HG03378 (cell line): ENCODE measurements around the gene MRPL4.
A peak's percentile ranks its signal among the peaks of the same experiment; 100 is the strongest.

Experiments
- ATAC-seq: cut with Tn5 transposase; IDR thresholded peaks from one replicate; pipeline ENCODE4 v1.9.1; 2021; ENCODE audit warnings: mild to moderate bottlenecking, moderate library complexity; ENCODE audit not compliant: unreplicated experiment

MRPL4 gene

DNA sequence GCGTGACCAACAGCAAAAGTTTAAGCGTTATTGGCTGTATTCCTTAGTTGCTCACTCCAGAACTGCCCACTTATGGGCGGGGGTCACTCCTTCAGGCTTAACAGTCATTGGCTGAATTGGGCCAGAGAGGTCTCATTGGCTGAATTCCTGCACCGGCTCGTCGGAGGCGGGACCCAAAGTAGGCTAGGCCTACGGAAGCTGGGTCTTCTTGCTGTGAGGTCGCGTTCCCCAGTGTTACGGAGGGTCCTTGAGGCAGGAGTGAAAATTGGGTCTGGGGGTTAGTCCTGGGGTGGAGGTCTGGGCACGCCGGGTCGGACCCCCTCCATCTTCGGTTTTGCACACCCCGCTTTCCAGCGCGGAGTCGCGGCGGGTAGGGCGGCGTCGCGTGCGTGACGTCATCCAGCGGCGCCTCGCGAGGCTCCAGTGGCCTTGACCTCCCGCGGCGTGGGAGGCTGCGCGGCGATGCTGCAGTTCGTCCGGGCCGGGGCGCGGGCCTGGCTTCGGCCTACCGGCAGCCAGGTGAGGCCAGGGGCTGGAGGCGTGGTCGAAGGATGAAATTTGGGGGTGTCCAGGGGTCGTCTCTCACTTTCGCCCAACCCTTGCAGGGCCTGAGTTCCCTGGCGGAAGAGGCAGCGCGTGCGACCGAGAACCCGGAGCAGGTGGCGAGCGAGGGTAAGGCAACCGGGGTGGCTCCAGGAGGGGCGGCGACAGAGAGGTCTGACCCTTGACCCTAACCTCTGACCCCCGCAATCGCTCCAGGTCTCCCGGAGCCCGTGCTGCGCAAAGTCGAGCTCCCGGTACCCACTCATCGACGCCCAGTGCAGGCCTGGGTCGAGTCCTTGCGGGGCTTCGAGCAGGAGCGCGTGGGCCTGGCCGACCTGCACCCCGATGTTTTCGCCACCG lies at the start of gene MRPL4:
Gene MRPL4, plus strand, starts transcription at position 423 of the 903 bp plus-strand sequence. Its CDS starts 40 bp downstream, at position 463.
- ATAC-seq = peak; percentile 86

DNA sequence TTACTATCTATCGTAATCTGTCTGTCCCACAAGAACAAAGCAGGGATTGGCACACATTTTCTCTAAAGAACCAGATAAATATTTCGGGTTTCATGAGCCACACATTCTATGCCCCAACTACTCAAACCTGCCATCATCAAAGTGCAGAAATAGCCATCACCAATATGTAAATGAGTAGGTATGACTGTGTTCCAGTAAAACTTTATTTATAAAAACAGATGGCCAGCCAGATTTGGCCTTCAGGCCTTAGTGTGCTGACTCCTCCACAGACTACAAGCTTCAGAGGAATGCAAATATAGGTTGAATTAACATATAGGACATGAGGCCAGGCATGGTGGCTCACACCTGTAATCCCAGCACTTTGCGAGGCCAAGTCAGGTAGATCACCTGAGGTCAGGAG lies 48.3 kb upstream of the MRPL4 start:
- no peak for ATAC-seq

DNA sequence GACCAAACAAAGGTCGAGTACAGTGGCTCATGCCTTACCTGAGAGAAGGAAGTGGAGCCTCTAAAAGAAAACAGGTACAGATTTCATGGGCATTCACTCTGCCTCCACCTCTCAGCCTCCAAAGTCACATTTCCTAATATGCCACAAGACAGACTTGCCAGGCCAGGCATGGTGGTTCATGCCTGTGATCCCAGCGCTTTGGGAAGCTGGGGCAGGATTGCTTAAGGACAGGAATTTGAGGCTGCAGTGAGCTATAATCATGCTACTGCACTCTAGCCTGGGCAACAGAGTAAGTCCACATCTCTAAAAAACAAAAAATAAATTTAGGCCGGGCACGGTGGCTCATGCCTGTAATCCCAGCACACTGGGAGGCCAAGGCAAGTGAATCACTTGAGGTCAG lies 46.4 kb upstream of the MRPL4 start:
- ATAC-seq = no peak

DNA sequence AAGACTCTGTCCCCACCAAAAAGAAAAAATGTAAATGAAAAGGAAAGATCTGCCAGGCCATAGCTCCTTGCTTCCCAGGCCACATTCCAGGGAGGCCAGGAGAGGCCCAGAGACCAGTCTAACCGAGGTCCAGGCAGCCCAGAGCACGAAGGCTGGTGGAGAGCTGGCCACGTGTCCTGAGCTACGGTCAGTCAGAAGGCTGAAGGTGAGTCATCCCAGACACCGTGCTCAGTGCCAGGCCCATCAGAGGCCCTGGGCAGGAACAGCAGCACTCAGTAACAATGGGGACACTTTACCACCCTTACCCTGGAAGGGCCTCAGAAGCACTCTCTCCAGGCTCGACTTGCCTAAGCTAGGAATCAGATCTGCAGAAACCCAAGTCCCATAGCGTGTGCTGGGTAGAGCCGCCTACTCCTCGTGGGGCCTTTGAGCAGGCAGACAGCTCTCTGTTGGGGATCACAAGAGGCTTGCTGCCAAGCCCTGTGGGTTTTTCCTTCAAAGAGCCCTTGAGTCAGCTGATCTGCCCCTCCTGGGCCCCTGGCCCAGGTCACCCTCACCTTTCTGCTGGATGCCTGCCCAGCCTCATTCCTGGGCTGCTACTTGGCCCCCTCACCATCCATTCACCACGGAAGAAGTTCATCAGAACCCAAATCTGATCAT lies 45.7 kb upstream of the MRPL4 start:
- no peak for ATAC-seq

DNA sequence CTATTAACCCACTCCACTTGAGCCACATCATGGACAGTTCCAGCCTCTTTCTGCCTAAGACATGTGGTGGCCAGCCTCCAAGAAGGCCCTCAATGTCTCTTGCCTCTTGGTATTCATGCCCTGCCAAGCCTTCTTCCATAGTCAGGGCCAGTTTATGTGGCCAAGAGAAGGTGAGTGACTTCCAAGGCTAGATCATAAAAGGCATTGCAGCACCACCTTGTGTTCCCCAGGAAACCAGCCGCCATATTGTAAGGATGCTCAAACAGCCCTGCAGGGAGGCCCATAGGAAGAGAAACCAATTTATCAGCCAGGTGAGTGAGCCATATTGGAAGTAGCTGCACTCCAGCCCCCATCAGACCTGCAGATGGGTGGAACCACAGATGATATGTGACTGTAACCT lies 45.0 kb upstream of the MRPL4 start:
- ATAC-seq = no peak

DNA sequence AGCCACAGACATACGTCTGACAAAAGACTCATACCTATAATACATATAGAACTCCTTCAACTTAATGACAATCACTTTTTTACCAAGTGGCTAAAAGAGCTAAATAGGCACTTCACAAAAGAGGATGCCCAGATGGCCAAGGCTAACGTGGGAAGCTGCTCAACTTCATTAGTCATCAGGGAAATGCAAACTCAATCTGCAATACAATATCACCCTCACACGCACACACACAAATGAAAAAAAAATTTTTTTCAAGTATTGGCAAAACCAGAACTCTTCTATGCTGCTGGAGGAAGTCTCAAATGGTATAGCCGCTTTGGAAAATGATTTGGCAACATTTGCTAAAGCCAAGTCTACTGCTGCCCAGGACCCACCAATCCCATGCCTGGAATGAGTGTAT lies 42.7 kb upstream of the MRPL4 start:
- ATAC-seq = no peak

DNA sequence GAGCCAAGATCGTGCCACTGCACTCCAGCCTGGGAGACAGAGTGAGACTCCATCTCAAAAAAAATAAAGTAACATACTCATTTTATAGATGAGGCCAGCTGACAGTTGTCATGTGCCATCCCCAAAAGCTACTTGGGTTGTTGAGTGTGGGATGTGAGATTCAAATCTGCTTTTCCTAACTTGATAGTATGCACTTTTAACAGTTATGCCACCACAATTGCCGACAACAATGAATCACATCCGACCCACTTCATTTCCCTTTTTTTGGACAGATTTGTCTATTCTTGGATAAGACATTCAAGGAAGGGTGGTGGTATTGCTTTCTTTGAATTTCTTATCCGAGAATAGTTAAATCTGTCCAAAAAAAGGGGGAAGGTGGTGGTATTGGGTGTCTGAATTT lies 41.0 kb upstream of the MRPL4 start:
- no peak for ATAC-seq

DNA sequence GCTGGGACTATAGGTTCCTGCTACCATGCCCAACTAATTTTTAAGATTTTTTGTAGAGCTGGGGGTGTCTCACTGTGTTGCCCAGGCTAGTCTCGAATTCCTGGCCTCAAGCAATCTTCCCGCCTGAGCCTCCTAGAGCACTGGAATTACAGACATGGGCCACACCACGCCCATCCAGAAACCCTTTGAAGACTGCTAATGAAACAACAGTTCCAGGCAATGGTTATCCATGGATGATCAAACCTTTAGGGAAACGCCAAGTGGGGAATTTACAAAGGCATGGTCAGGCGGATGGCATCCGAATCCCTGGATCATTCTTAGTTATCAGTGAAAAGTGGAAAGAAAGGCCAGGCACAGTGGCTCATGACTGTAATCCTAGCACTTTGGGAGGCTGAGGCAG lies 40.3 kb upstream of the MRPL4 start:
- ATAC-seq = no peak

DNA sequence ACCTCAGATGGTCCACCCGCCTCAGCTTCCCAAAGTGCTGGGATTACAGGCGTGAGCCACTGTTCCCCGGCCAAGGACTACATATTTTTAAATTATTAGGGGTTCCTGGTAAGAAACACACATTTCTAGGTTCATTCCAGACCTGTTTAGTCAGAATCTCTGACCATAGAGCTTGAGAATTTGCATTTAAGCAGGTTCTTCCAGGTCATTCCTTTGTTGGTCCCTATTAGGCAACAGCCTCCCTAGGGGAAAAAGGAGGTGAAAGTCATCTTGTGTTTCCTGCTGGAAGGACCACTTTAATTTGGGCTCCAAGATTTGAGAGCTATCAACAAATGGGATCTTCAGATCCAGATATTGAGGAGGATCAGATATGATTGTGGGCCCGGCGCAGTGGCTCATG lies 37.2 kb upstream of the MRPL4 start:
- ATAC-seq = no peak

DNA sequence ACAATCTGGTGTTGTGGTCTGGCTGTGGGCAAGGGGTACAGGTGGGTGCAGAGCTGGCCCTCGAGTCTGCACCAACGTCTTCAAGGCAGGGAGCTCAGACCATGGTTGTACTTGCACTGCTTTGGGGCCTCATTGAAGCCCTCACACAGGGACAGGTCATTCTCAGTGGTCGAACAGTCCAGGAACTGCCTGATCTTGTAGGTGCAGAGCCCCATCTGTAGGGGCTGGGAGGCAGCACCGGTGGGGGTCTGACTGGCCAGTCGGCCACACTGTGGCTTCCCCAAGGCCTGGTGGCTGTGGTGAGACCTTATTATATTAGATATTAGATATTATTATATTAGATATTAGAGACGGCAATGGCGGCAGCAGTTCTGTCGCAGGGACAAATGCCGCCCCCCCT lies 34.9 kb upstream of the MRPL4 start:
- no peak for ATAC-seq

DNA sequence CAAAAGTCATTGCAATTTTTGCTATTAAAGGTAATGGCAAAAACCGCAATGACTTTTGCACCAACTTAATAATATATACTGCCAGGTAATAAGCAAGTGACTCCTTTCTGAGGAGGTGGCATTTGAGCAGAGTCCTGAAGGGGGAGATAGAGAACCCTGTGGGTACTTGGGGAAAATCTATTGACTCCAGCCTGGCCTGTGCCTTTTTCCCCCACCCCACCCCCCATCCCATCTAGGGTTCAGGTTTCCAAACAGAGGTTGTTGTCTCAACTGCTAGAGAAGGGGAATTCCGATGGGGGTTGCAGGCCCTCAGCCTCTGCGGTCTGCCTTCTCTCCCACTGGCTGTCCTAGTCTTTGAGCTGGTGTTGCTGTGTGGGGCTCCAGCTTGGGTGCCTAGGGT lies 32.3 kb upstream of the MRPL4 start:
- ATAC-seq = peak; percentile 54

DNA sequence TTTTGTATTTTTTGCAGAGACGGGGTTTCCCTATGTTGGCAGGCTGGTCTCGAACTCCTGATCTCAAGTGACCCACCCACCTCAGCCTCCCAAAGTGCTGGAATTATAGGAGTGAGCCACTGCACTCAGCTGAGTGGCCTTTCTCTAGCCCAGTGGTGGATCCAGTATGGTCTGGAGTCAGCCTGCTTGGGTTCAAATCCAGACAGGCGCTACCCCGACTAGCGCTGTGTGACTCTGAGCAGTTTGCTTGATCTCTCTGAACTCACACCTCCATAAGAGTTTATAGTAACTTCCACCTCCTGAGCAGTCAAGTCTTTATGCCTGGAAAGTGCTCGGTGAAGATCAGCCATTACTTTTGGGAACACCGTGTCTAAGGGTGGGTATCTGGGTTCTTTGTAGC lies 31.3 kb upstream of the MRPL4 start:
- ATAC-seq = no peak

DNA sequence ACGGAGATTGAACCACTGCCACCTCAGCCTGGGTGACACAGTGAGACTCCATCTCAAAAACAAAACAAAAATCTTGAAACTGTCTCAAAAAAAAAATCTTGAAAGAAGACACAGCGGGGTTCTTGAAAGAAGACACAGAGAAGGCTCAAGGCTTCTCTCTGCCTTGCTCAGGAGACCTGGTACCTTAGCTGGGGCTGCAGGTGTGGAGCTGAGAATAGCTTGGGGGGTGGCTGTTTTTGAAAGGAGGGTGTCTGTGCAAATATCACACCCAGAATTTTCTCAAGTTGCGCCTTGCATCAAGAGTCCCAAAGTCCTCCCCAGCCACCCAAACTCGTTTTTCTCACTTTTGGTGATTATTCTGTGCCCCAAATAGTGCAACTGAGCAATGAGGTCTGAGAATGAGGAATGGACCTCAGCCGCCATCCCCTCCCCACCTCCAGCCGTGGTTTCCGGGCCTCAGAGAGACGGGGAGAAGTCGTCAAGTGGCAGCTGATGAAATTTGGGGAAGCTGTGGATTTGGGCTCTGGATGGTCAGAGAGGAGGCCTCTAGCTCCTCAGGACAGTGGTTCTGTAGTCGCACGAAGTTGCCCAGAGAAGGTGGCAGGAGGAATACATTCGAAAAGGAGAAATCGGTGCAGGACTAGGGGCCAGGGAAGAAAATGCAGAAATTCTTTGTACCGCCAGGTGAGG lies 29.7 kb upstream of the MRPL4 start:
- no peak for ATAC-seq

DNA sequence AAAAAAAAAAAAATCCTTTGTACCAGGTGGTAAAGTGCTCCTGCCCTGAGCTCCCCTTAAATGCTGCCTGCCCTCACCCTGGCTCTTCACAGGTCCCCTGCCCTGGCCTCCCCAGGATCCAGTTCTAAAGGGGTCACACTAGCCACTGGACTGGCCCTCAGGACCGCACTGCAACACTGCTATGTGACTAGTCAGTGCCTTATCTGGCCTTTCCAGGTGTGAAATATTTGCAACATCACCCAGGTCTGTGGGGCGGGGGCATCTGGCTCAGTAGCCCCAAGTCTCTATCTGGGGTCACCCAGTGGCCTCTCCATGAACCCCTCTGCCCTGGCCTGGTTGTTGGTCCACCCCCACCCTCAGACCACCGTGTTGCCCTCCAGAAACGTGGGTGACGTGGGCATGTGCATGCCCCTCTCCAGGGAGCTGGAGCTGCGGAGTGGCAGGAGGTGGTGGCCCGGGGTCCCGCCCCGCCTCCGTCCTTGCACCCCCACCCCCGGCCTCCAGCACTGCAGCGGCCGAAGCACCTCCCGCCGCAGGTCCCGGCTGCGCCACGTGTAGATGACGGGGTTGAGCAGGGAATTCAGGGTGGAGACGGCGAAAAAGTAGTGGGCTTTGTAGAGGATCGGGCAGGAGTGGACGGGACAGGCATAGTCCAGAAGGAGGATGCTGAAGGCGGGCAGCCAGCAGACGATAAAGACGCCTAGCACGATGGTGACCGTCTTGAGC lies 28.4 kb upstream of the MRPL4 start:
- ATAC-seq = no peak

DNA sequence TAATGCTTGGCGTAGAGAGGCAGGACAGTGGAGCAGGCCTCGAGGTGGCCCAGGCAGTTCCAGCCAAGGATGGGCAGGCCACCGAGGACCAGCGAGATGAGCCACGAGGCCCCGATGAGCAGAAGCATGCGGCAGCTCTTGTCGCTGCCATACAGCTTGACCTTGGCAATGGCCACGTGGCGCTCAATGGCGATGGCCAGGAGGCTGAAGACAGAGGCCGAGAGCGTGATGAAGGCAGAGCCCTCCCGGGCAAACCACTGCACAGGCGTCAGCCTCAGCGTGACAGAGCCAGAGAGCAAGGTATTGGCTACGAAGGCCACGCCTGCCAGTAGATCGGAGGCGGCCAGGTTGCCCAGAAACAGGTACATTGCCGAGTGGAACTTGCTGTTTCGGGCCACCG lies 27.7 kb upstream of the MRPL4 start:
- ATAC-seq = no peak

DNA sequence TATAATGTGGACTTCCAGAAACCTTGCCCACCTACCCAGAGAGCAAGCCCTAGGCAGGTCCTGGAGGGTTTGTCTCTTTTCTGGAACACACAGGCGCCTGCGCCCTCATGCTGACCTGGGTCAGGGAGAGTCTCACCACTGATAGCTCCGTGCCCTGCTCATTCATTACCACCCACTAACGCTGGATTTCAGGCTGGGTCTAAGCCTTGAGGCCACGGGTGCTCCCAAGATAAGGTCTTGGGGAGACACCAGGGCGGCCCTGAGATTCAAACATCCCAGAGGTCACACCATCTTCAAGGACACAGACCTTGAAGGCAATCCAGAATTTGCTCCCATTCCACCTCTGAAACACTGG lies 26.0 kb upstream of the MRPL4 start:
- no peak for ATAC-seq

DNA sequence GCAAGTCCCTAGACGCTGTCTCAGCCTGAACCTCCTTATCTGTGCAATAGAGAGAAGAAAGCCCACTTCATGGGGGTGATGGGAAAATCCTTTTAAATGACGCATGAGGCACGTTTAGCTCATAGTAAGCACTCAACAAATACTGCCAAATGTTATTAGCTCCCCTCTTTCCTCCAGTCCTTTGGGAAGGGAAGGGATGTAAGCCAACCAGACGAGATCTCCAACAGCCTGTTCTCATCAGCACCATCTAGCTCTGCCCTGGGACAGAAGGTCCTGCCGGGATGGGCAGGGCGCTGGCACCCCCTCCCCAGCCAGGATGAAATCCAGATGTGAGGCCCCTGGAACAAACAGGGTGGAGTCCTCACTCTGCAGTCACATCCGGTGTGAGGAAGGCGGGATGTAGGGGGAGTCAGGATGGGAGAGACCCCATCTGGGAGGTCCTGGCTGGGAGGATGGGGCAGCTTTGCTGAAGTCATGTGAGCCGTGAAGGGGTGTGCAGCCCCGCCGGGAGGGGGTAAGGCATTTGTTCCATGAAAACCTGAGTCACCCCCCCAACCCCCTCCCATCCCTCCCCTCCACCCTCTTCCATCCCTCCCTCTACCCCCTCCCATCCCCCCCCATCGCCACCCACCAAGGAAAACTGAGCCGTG lies 25.5 kb upstream of the MRPL4 start:
- ATAC-seq = no peak

DNA sequence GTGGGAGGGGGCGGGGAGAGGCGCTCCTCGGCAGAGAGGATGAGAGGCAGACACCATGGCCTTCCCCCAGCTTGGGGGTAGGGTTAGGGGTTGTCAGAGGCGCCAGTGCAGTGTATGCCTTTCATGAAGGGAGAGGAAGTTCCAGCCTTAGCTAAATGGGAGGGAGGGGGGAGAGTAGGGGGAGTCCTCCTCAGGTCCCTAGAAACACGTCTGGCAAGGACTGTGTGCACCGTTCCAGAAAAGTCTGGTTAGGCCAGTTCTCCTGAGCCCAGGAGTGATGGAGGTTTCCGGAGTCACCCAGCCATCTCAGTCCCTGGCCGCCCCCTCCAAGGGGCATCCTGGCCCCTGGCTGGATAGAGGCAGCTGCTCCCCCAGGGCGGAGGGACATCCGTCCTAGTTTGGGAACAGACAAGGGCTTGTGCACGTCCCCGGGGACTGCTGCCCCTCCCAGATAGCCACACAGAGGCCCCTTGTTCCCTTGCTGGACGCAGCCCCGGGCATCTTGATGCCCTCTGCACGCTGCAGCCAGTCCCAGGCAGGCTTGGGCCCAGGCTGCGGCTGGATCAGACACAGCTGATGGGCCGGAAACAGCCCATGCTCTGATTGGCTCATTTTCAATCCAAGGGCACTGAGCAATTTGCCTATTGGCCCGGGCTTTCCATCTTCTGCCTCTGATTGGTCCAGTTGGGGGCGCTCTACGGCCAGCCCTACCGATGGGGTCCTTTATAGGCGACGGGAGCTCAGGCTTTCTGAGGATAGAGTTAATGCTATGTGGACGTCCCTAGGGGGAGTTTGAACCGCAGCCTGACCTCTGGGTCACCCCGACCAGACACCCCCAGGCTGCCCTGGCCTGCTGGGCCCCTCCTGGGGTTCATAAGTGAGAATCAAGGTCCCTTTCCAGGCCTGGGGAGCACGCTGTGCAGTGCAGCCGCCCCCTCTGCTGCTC lies 24.7 kb upstream of the MRPL4 start:
- no peak for ATAC-seq

DNA sequence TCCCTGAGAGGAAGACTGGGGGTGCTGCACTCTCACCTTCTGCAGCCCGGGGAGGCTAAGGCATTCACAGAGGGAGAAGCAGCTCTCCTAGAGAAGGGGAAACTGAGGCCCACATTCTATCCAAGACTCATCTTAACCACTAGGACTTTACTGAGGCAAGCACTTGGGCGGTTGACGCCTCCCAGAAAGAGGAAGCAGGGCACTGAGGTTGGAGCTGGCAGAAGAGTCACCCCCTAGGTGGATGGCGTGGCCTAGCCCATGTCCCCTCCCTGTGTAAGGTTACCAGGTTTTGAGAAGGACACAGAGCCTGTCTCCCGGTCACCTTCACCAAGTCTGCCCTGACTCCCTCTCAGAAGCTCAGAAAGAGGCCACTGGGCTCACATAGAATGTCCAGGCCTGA lies 23.6 kb upstream of the MRPL4 start:
- ATAC-seq = no peak

DNA sequence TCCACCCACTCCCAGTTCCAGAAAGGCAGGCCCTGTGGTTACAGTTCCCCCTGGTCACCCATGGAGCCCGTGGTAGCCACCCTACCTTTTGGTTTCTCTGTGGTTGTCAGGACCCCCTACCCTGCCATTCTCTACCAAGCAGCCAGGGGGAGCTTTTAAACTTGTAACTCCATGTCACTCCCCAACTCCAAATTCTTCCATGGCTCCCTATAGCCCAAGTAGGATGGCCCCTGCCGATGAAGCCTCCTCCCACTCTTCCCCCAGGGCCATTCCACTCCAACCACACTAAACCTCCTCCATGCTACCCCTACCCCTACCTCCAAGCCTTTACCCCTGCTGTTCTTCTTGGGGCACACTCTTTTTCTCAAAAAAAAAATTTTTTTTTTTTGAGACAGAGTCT lies 23.1 kb upstream of the MRPL4 start:
- no peak for ATAC-seq
